OCI-LY7 (cell line): ENCODE results near the gene LMTK3.

ENCODE experiments used
- EZH2phosphoT487 ChIP-seq: fragments of 200-600 bp; sonication (generic); IDR thresholded peaks from 2 replicates; pipeline ENCODE4 v1.6.1; 2018; ENCODE audit warnings: low read depth, borderline replicate concordance, mild to moderate bottlenecking, mixed run types, antibody characterized with exemption, low read length, moderate library complexity, mixed read lengths
- TF ChIP-seq, protein P1 (sequence below): fragments of 200-600 bp; sonication (generic); conservative IDR thresholded peaks from 2 replicates; pipeline ENCODE4 v1.5.1; 2014; ENCODE audit warnings: mild to moderate bottlenecking, antibody characterized with exemption, low read length, moderate library complexity, mixed read lengths

DNA sequence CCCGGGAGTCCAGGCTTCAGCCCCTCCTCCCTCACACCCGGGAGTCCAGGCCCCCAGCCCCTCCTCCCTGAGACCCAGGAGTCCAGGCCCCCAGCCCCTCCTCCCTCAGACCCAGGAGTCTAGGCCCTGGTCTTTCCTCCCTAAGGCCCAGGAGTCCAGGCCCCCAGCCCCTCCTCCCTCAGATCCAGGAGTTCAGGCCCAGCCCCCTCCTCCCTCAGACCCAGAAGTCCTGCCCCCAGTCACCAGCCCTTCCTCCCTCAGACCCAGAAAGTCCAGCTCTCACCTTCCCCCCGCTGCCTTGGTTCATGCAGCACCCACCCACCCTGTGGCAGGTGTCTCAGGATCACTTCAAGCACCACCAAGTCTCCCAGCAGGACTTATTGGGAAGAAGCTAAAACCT, 28.3 kb downstream of the LMTK3 start:
- TF ChIP-seq, protein P1, sequence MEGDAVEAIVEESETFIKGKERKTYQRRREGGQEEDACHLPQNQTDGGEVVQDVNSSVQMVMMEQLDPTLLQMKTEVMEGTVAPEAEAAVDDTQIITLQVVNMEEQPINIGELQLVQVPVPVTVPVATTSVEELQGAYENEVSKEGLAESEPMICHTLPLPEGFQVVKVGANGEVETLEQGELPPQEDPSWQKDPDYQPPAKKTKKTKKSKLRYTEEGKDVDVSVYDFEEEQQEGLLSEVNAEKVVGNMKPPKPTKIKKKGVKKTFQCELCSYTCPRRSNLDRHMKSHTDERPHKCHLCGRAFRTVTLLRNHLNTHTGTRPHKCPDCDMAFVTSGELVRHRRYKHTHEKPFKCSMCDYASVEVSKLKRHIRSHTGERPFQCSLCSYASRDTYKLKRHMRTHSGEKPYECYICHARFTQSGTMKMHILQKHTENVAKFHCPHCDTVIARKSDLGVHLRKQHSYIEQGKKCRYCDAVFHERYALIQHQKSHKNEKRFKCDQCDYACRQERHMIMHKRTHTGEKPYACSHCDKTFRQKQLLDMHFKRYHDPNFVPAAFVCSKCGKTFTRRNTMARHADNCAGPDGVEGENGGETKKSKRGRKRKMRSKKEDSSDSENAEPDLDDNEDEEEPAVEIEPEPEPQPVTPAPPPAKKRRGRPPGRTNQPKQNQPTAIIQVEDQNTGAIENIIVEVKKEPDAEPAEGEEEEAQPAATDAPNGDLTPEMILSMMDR = no peak
- no peak for TF ChIP-seq EZH2phosphoT487
